Transverse colon (tissue), 4 donors: Measurements from ENCODE around the gene TRIM44. TPM values are rescaled to one million over a fixed set of nuclear protein-coding genes. Genes with fewer than 3 reads are reported as not detected.

Source experiments
- DNase-seq: peaks from one replicate; pipeline ENCODE4 v3.0.0-alpha.2; 2019
- H3K27ac ChIP-seq, 4 donors: fragments of 200-600 bp; sonication (generic); 2 replicates each; pipeline ENCODE4 v1.5.1; 2016 to 2018; ENCODE audit warnings: inconsistent platforms in 4 of 4
- H3K27me3 ChIP-seq: fragments of 200-600 bp; sonication (generic); 2 replicates; pipeline ENCODE4 v1.5.1; 2017; ENCODE audit warnings: inconsistent platforms
- H3K36me3 ChIP-seq, 4 donors: fragments of 200-600 bp; sonication (generic); 2 replicates each; pipeline ENCODE4 v1.5.1; 2017 to 2019; ENCODE audit warnings: inconsistent platforms in 4 of 4
- H3K4me1 ChIP-seq, 4 donors: fragments of 200-600 bp; sonication (generic); 2 replicates each; pipeline ENCODE4 v1.5.1; 2017 to 2020; ENCODE audit warnings: inconsistent platforms in 4 of 4
- H3K4me3 ChIP-seq, 4 donors: fragments of 200-600 bp; sonication (generic); 1 replicate in 1 of 4; 2 replicates in 3 of 4; pipeline versions ENCODE4 v1.5.1 to v1.6.1; 2017 to 2019; ENCODE audit warnings: inconsistent platforms in 4 of 4
- H3K9me3 ChIP-seq, 2 donors: fragments of 200-600 bp; sonication (generic); 2 replicates each; pipeline ENCODE4 v1.5.1; 2017 to 2019; ENCODE audit warnings: inconsistent platforms in 2 of 2
- CTCF ChIP-seq, 5 experiments: fragments of 200-600 bp in 3 of 5; fragments of 450-650 bp in 2 of 5; sonication (generic) in 3 of 5; IDR thresholded peaks; 1 replicate in 2 of 5; 2 replicates in 3 of 5; pipeline ENCODE4 v1.5.1; 2016 to 2017; ENCODE audit warnings: antibody characterized with exemption in 5 of 5, inconsistent platforms in 3 of 5, mild to moderate bottlenecking in 2 of 5, moderate library complexity in 1 of 5
- EP300 ChIP-seq: sonication (generic); formaldehyde crosslinking; IDR thresholded peaks from one replicate; pipeline ENCODE4 v1.6.1; 2017; ENCODE audit warnings: antibody characterized with exemption, low read depth
- POLR2A ChIP-seq: fragments of 450-650 bp; IDR thresholded peaks from one replicate; pipeline ENCODE4 v1.6.1; 2016; ENCODE audit warnings: antibody characterized with exemption, mild to moderate bottlenecking, moderate library complexity
- POLR2AphosphoS5 ChIP-seq, 3 donors: sonication (generic); formaldehyde crosslinking; IDR thresholded peaks; one replicate each; pipeline ENCODE4 v1.6.1; 2016; ENCODE audit warnings: antibody characterized with exemption in 3 of 3
- WGBS, 2 donors: methylation state at CpG; one replicate each; pipeline ENCODE4 v1.1.5; 2018; ENCODE audit warnings: low coverage in 1 of 2; 5-methylcytosine and 5-hydroxymethylcytosine counted together
- in situ Hi-C, 4 donors: fragments of 200-750 bp; cut with MboI; loops; one replicate each; pipeline versions ENCODE4 v1.15.0 to v1.15.1; 2017; ENCODE audit warnings: low sequenced_read_pairs in 3 of 4, low pct_ligation_motif_present in 1 of 4, low pct_unique_long_range_greater_than_20kb in 1 of 4
- intact Hi-C: fragments of 100-400 bp; cut with DNase I; formaldehyde crosslinking; loops from one replicate; pipeline ENCODE4 v1.15.1; 2023; ENCODE audit warnings: low total_unique reads
- total RNA-seq, 4 donors: library from RNA; depleted of rRNA; stranded (reverse); fragments of >200 nt; gene quantifications; one replicate each; pipeline ENCODE4 v1.1.0, GENCODE V29; 2016

TRIM44 gene
- total RNA-seq, 4 donors from 2014 or later: 17.9 to 93.9 (median 37.5) TPM

GRCh38 chr11:35623621-35624168, 38.9 kb upstream of the TRIM44 start:
- H3K36me3 ChIP-seq: no peaks in the 10 kb centered on the region
- WGBS, 2 donors: 71 to 90% methylated on average over 2 to 8 of the region's 8 CpGs
- no peak overlapping the region for H3K27ac ChIP-seq
- H3K9me3 ChIP-seq: no peaks in the 10 kb centered on the region
- peaks cover 11 to 23% (median 16%) of the 10 kb centered on the region in 4 donors for H3K4me1 ChIP-seq
- H3K4me3 ChIP-seq: no peak overlapping the region
- in situ Hi-C loops: loop anchor here in 3 of 4 donors (25.0 kb wide), 4 partner anchors 189 to 864 kb away; no protein-coding TSS in a partner anchor
- DNase-seq: no peak
- intact Hi-C loops: no loop called here
- peaks cover 99% of the 10 kb centered on the region for H3K27me3 ChIP-seq
- TF ChIP-seq CTCF (IDR thresholded peaks at IDR 0.05) (no peak), POLR2A (no peak)

DNA sequence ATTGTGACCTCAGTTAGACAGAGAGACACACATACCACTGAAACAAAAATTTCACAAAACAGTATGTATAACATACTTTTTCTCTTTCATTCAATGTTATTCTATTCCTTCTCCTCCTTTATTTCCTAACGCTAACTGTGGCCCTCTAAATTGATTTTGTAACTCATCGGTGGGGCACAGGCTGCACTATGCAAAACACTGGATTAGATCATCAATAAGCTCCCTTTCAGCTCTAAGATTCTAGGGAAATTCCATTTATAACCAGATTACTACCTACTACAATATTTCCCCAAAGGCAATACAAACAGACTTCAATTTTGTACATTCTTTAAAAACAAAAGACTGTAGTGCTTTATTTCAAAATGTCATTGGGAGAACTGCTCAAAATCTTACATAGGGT, 38.3 kb upstream of the TRIM44 start:
- Histone ChIP-seq H3K9me3 (no peaks in the 10 kb centered on the region), H3K36me3 (no peaks in the 10 kb centered on the region), H3K4me3 (no peak overlapping the region), H3K27ac (no peak overlapping the region), H3K4me1 (peaks cover 7 to 17% (median 10%) of the 10 kb centered on the region in 4 donors), H3K27me3 (peaks cover 99% of the 10 kb centered on the region)
- intact Hi-C loops: no loop called here
- DNase-seq: no peak
- 67 to 76% methylated on average over 2 of the region's 2 CpGs for WGBS, 2 donors
- no peak for TF ChIP-seq CTCF (IDR thresholded peaks at IDR 0.05)
- no peak for TF ChIP-seq POLR2A
- no peak for TF ChIP-seq EP300
- TF ChIP-seq POLR2AphosphoS5 (IDR thresholded peaks at IDR 0.05): no peak
- in situ Hi-C loops: loop anchor here in 3 of 4 donors (25.0 kb wide), 4 partner anchors 188 to 863 kb away; no protein-coding TSS in a partner anchor

GRCh38 chr11:35624781-35625180, 37.8 kb upstream of the TRIM44 start:
- H3K4me1 ChIP-seq: peaks cover 2 to 12% (median 5%) of the 10 kb centered on the region in 4 donors
- no peak overlapping the region for H3K4me3 ChIP-seq
- H3K27me3 ChIP-seq: peaks cover 99% of the 10 kb centered on the region
- in situ Hi-C loops: loop anchor here in 3 of 4 donors (25.0 kb wide), 4 partner anchors 188 to 863 kb away; no protein-coding TSS in a partner anchor
- no peaks in the 10 kb centered on the region for H3K9me3 ChIP-seq
- no peak overlapping the region for H3K27ac ChIP-seq
- TF ChIP-seq EP300 (no peak), POLR2AphosphoS5 (IDR thresholded peaks at IDR 0.05) (no peak), POLR2A (no peak), CTCF (IDR thresholded peaks at IDR 0.05) (no peak)
- H3K36me3 ChIP-seq: no peaks in the 10 kb centered on the region
- DNase-seq: no peak
- intact Hi-C loops: no loop called here

DNA sequence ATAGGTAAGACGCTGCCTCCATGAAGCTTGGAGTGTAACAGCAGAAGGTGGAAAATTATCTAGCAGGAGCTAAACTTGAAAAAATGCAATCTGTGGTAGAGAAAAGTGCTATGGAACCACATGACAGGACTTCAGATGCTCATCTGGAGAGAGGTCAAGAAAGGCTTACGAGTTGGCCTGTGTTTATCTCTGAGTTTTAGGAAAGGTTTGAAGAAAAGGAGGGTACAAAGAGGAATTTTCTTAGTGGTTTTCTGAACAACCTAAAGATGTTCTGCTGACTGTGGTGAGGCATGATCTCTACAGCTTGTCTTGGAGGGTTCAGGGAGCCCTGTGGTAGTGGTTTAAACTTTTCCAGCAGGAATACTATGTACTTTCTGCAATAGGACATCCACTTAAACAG, 36.1 kb upstream of the TRIM44 start:
- in situ Hi-C loops: no loop called here
- TF ChIP-seq POLR2AphosphoS5 (IDR thresholded peaks at IDR 0.05) (no peak), POLR2A (no peak), EP300 (no peak), CTCF (IDR thresholded peaks at IDR 0.05) (no peak)
- peaks cover 0 to 4% (median 0%) of the 10 kb centered on the region in 4 donors for H3K4me1 ChIP-seq
- intact Hi-C loops: no loop called here
- no peaks in the 10 kb centered on the region for H3K36me3 ChIP-seq
- H3K4me3 ChIP-seq: no peak overlapping the region
- H3K27me3 ChIP-seq: peaks cover 98% of the 10 kb centered on the region
- H3K27ac ChIP-seq: no peak overlapping the region
- no peak for DNase-seq
- H3K9me3 ChIP-seq: no peaks in the 10 kb centered on the region
- 78 to 88% methylated on average over 2 of the region's 2 CpGs for WGBS, 2 donors
